Myocyte (in vitro differentiated cells): ENCODE results near the gene TNFRSF19. TPM values are rescaled to one million over a fixed set of nuclear protein-coding genes. Genes with fewer than 3 reads are reported as not detected.
A peak's percentile ranks its signal among the peaks of the same experiment; 100 is the strongest.

Experiments used
- DNase-seq: peaks from one replicate; pipeline ENCODE4 v3.0.0-alpha.2; 2012; ENCODE audit warnings: low read depth
- total RNA-seq: library from RNA; depleted of rRNA; stranded (reverse); fragments of >200 nt; gene quantifications from 2 replicates; pipeline ENCODE4 v1.2.3, GENCODE V29; 2014

Gene TNFRSF19
- total RNA-seq, 1 donor from 2014 or later: 30.5 TPM

GRCh38 chr13:23714672-23715071, 144.5 kb downstream of the TNFRSF19 start:
- DNase-seq: peak; percentile 60

DNA sequence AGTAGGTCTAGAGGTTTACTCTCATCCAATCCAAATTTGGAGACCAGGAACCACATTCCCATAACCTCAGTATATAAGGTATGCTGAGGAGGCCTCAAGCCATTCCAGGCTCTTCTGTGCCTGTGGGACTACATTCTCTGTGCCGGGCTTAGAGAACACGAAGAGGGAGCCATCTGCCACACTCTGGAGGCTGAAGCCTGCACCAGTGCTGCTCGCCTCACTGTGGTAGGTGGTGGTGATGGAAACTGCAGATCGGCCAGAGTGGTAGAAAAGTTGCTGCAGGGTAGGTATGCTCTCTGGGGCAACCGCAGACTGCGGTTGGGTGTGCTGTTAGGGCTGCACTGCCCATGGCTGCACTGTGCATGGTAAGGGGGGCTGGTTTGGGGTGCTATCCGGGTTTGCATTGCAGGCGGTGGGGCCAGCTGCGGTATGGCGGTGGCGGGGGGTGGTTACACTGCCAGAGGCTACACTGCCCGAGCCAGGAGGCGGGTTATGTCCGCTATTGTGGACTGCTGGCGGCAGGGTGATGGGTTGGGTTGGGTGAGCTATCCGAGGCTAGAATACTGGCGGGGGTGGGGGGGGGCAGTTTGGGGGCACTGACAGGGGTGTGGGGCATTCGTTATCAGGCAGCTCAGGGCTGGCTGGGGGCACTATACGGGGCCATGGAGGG, 145.0 kb downstream of the TNFRSF19 start:
- DNase-seq: no peak

DNA sequence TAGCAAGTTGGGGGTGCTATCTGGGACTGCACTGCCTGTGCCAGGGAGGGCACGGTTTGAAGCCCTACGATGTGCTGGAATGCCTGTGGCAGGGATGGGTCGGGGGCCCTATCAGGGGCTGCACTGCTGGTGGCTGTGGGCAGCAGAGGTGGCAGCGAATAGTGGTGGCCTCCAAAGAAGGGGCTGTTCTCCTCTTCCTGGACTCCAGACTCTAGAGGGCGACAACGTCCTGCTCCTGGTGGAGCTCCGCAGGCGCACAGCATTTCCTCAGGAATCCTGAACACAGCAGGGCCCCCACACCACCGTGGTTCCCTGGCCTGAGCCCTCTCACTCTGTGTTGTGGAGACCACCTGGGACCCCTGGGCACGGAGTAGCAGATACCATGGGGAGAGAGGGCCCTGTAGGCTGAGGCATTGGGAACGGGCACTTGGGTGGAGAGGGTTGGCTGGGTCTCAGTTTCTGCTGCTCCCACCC, 145.6 kb downstream of the TNFRSF19 start:
- no peak for DNase-seq

DNA sequence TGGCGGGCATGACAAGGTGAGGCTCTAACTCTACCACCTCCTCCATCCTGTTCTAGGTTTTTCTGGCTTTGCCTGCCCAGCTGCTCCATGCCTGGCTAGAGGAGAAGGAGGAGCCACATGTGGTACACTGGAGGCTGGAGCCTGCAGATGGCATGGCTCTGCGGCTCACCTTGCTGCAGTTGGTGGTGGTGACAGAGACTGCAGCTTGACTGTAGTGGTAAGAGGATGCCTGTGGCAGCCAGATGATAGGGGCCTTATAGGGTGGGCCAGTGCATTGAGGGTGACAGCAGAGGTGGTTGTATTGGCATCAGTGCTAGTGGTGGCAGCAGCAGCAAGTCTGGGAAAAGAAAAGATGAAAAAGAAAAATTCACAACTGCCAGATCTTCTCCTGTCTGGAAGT, 146.2 kb downstream of the TNFRSF19 start:
- DNase-seq: no peak

GRCh38 chr13:23718996-23719395, 148.8 kb downstream of the TNFRSF19 start:
- no peak for DNase-seq

- no peak for DNase-seq
These were observed 152.7 kb downstream of the TNFRSF19 start for GRCh38 chr13:23722726-23723453.

DNA sequence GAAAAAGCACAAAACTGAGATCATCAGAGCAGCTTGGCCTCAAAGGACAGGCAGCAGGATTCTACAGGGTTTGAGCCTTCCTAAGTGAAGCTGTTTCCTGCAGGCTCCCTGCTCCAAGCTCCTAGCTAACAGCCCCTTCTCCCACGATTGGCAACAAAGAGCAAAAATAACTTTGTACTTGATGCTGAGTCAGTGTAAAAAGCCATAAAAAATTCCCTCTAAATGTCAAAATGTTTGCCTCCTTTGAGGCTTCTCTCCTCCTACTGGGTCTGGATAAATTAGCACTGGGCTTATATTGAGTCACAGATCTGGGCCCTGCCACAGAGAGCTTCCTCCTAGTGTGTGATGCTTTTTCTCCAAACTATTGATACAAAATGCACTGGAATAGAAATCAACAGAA, 153.3 kb downstream of the TNFRSF19 start:
- peak; percentile 68 for DNase-seq

DNA sequence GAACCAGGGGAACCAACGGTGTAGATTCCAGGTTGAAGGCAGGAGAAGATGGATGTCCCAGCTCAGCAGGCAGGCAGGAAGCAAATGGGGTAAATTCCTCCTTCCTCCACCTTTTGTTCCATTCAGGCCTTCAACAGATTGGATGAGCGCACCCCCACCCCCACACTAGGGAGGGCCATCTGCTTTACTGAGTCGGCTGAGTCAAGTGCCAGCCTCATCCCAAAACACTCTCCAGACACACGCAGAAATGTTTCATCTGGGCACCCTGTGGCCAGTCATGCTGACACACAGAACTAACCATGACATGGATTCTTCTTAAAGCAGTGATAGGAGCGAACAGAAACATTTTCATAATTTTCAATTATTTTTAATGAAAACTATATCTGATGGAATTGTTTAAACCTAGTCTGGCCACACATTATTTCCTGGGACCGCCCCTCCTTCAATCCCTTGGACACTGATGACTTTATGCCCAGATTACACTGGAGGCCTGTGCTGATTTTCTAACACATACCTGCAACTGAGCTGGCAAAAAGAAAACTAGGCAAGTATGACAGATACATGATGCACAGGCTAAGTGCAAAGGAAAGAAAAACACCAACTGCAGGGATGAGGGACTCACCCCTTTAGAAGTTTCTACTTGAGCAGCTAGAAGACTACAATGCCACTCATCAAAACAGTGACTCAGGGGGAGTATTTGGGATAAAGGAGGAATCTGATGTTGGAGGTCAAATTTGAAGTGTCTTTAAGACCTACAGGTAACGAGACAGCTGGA, 154.2 kb downstream of the TNFRSF19 start:
- DNase-seq: peak; percentile 74

Other genes starting within 250 kb of the TNFRSF19 start
- gene SACS, start 136.7 kb upstream of the TNFRSF19 start, total RNA-seq: 130 and 143 TPM in 2 replicates